Hepatic stellate cell (primary cell): ENCODE data around the gene GTSE1.

Experiments used
- DNase-seq: peaks from one replicate; pipeline ENCODE4 v3.0.0; 2011; ENCODE audit warnings: low spot score

The GTSE1 gene

GRCh38 chr22:46273432-46274148 is 23.1 kb upstream of the GTSE1 start:
- DNase-seq = no peak

- no peak for DNase-seq
Observed at GRCh38 chr22:46274381-46274780, 22.3 kb upstream of the GTSE1 start.

- DNase-seq = peak; percentile 43
Observed at GRCh38 chr22:46275455-46276122, 21.1 kb upstream of the GTSE1 start.

- DNase-seq = no peak
Observed at GRCh38 chr22:46276563-46276962, 20.1 kb upstream of the GTSE1 start.

GRCh38 chr22:46278656-46279645 is 17.7 kb upstream of the GTSE1 start:
- no peak for DNase-seq

GRCh38 chr22:46280063-46280817 is 16.4 kb upstream of the GTSE1 start:
- DNase-seq = no peak

- no peak for DNase-seq
Observed at GRCh38 chr22:46280999-46281623, 15.6 kb upstream of the GTSE1 start.

GRCh38 chr22:46281866-46282678 is 14.6 kb upstream of the GTSE1 start:
- no peak for DNase-seq

- no peak for DNase-seq
Observed at GRCh38 chr22:46286006-46286405, 10.7 kb upstream of the GTSE1 start.

- no peak for DNase-seq
Observed at GRCh38 chr22:46286941-46287872, 9.5 kb upstream of the GTSE1 start.

- no peak for DNase-seq
Observed at GRCh38 chr22:46287873-46288751, 8.6 kb upstream of the GTSE1 start.

GRCh38 chr22:46288846-46289243 is 7.8 kb upstream of the GTSE1 start:
- DNase-seq = no peak

- no peak for DNase-seq
Observed at GRCh38 chr22:46289244-46289891, 7.3 kb upstream of the GTSE1 start.

GRCh38 chr22:46290121-46290842 is 6.4 kb upstream of the GTSE1 start:
- no peak for DNase-seq

- DNase-seq = no peak
Observed at GRCh38 chr22:46290843-46291785, 5.6 kb upstream of the GTSE1 start.

GRCh38 chr22:46292173-46292572 is 4.5 kb upstream of the GTSE1 start:
- no peak for DNase-seq
